HG03439 (cell line): ENCODE measurements around the gene ATP6V1G3.
"Not testable (repeated sequence)": the region's sequence is repeated elsewhere in the genome, so short reads cannot be mapped to it uniquely, and the experiment has no call there.

Experiments
- ATAC-seq: cut with Tn5 transposase; IDR thresholded peaks from one replicate; pipeline ENCODE4 v1.9.1; 2021; ENCODE audit warnings: mild to moderate bottlenecking, moderate library complexity; ENCODE audit not compliant: unreplicated experiment

ATP6V1G3 gene

DNA sequence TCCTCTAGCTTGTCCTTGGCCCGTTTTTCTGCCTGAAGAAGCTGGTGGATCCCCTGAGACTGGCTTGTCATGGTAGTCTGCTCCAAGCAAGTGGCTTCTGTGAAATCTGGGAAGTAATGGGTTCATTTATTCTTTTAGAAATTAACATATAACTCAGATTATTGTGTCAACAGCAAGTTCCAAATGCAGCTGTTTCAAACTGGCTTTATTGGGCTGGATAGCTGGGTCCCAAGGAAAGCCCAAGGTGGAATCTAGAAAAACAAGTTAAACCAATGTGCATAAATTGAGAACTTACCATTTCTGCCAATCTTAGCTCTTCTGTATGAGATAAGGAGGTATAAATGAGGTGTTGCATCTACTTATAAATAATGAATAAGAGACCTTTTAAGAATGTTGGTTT is at the start of gene ATP6V1G3:
ATP6V1G3 (minus strand) TSS at position 101 of the 400 bp plus-strand sequence; CDS start at position 71, 30 bp downstream.
- no peak for ATAC-seq

DNA sequence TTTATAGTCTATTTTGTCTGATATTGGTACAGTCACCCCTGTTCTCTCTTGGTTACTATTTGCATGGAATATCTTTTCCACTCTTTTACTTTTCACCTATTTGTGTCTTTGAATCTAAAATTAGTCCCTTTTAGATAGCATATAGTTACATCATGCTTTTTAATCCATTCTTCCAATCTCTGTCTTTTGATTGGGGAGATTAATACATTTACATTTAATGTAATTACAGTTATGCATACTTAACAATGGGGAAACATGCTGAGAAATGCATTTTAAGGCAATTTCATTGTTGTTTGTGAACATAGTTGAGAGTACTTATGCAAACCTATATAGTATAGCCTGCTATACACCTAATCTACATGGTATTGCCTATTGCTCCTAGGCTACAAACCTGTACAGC is 48.4 kb upstream of the ATP6V1G3 start:
- no peak for ATAC-seq

GRCh38 chr1:198584163-198584562 is 43.7 kb upstream of the ATP6V1G3 start:
- no peak for ATAC-seq

DNA sequence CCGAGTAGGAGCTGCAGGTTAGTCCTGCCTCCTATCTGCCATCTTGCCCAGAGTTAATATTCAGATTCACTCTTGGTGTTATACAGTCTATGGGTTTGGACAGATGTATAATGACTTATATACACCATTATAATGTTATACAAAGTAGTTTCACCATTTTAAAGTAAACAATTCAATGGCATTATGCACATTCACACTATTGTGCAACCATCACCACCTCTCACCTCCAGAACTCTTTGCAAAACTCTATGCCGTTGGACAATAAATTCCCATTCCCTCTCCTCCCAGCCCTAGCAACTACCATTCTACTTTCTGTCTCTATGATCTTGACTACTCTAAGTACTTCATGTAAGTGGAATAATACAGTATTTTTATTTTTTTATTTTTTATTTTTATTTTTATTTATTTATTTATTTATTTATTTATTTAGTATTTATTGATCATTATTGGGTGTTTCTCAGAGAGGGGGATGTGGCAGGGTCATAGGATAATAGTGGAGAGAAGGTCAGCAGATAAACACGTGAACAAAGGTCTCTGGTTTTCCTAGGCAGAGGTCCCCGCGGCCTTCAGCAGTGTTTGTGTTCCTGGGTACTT is 42.8 kb upstream of the ATP6V1G3 start:
- not testable (repeated sequence) for ATAC-seq

DNA sequence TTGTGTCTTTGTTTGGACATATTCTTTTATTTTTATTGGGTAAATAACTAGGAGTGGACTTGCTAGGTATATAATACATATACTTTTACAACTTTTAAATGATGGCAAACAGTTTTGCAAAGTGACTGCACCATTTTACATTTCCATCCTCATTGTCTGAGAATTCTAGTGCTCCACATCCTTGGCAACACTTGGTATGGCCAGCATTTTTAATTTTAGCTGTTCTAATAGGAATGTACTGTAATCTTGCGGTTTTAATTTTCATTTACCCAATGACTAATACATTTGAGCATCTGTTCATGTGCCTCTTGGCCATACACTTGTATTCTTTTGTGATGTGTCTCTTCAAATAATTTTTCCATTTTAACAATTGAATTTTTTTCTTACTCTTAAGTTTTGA is 37.0 kb upstream of the ATP6V1G3 start:
- no peak for ATAC-seq

- ATAC-seq, result no peak
Measured at GRCh38 chr1:198575798-198576641, 35.5 kb upstream of the ATP6V1G3 start.

GRCh38 chr1:198575292-198575691 is 34.8 kb upstream of the ATP6V1G3 start:
- no peak for ATAC-seq

DNA sequence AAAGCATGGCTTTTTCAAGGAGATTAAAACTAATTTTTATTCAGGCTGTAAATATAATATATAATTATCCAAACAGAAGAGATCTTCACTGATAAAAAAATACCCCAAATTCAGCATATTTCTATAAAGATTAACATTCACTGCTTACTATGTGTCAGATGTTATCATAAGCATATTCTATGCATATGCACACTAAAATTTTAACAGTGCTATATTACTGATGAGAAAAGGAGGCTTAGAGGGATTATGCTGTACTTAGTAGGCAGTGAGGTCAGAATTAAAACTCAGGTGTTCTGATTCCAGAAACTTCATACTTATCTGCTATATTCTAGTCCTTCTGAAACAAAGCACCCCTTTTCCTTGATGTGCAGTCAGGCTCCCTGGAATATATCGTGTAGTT is 33.8 kb upstream of the ATP6V1G3 start:
- no peak for ATAC-seq

DNA sequence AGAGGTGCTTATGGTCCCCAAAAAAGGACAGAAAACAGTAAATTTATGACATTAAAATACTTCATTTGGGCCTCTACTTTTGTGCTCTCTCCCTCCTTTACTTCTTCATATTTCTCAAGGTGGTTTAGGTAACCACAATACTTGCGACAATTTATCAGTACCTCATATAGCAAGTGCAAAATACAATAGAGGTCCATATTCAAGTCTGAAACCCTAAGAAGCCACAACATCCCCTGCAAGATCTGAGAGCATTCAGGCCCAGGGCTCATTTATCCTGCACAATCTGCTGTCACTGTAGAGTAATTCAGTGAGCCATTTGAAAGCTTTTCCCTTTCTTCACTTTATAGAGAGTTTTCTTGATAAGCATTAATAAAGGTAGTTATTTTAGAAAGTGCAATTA is 24.2 kb upstream of the ATP6V1G3 start:
- no peak for ATAC-seq

GRCh38 chr1:198564157-198564556 is 23.7 kb upstream of the ATP6V1G3 start:
- no peak for ATAC-seq

GRCh38 chr1:198563583-198563982 is 23.1 kb upstream of the ATP6V1G3 start:
- ATAC-seq, result no peak

DNA sequence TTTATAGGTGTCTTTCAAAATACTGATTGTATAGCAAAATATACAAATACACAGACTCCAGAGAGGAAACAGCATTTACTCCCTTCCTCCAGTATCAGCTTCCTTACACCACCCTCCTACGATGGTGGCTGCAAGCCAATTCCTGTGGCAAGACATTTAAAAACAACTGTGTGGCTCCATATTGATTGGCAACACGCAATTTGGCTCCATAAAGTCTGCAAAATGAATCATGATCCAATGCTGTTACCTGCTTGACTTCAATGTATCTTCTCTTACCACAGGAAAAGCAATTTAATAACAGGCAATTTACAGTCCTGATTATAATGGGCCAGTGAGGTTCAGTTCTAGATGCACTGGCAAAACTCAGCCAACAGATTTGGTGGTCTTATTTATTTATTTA is 19.7 kb upstream of the ATP6V1G3 start:
- no peak for ATAC-seq

- no peak for ATAC-seq
Measured at GRCh38 chr1:198559362-198559761, 18.9 kb upstream of the ATP6V1G3 start.

- ATAC-seq, result no peak
Measured at GRCh38 chr1:198558402-198558801, 17.9 kb upstream of the ATP6V1G3 start.

DNA sequence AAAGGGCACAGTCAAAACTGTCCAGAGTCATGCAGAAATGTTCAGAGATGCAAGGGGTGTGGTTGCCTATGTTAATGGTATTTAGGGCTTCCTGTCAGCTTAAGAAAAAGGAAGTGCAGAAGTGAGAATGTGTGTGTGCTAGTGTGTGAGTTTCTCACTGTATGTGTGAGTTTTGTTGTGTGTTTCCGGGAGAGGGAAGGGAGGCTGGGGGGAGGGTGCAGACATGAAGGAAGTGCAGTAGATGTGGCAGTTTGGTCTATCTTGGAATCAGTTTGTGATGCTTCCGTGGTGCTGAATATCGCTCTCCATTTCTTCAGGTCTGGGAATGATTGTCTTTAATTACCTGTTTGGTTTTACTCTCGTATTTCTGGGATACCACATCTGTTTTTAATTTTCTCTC is 16.5 kb upstream of the ATP6V1G3 start:
- ATAC-seq, result peak; percentile 84

- ATAC-seq, result no peak
Measured at GRCh38 chr1:198552668-198553416, 12.4 kb upstream of the ATP6V1G3 start.

DNA sequence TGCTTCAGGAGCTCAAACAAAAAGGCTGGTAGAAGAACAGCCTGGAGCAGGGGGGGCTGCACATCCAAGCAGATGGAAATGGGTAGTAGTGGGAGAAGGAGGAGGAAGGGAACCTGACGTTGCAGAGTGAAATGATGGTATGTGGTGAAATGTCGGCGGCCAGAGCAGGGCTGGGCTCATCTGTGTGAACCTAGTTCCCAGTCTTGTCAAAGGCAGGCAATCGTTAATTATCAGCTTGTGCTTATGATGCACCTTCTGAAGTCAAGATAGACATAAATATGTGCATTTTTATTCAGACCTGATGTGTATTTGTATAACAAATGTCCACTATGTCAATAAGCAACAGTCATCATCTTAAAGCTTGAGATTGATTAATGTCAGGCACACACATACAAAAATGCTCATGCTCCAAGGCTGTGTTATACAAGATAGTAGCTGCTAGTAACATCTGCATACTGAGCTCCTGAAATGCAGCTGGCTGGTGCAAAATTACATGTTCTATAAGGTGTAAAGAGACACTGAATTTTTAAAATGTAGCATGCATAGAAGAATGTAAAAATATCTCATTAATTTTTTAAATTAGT is 10.6 kb upstream of the ATP6V1G3 start:
- ATAC-seq, result no peak

- ATAC-seq, result no peak
Measured at GRCh38 chr1:198549866-198550265, 9.4 kb upstream of the ATP6V1G3 start.

GRCh38 chr1:198548890-198549289 is 8.4 kb upstream of the ATP6V1G3 start:
- ATAC-seq, result no peak

- no peak for ATAC-seq
Measured at GRCh38 chr1:198545156-198545555, 4.7 kb upstream of the ATP6V1G3 start.

DNA sequence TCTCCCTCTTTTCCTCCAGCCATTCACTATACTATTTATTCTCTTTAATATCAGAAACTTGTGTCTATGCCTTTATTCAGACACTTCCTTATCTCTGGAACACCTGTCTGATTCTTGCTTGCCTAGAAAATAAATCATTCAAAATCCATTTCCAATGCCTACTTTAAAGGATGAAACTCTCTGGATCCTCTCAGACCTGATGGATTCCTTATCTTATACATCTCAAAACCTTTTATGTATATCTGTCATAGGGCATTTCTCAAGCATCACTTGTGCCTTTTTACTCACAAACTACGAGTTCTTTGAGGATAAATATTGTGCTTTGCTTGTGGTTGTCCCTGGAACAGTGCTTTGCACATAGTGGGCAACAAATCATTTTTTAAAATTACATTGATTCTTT is 3.8 kb upstream of the ATP6V1G3 start:
- no peak for ATAC-seq
